Measurements from ENCODE around the gene AKAP8L.

GRCh38 chr19:15431396-15432017 lies 12.7 kb upstream of the AKAP8L start:
- no peak for TF ChIP-seq CTCF (IDR thresholded peaks at IDR 0.05; ENCODE audit: low read depth, low read length)
- TF ChIP-seq MYC (IDR thresholded peaks at IDR 0.05; ENCODE audit: low read depth, low read length), result no peak
- TF ChIP-seq POLR2A (IDR thresholded peaks at IDR 0.05; ENCODE audit: extremely low read depth, insufficient read length), result no peak

Measured in NB4 (cell line).